ENCODE data around the gene RUVBL2.

RUVBL2 gene

GRCh38 chr19:49019242-49019932 is 25.7 kb downstream of the RUVBL2 start:
- Histone ChIP-seq H3K4me2 (ENCODE audit: low read length) (no peak overlapping the region), H3K4me3 (ENCODE audit: low read length) (no peak overlapping the region), H3K79me2 (ENCODE audit: low read length) (no peaks in the 10 kb centered on the region), H3K9ac (ENCODE audit: low read length) (no peak overlapping the region), H3K4me1 (ENCODE audit: low read length) (peaks cover 10% of the 10 kb centered on the region), H4K20me1 (ENCODE audit: insufficient read depth, low read length) (no peaks in the 10 kb centered on the region), H3K9me3 (ENCODE audit: insufficient read depth, low read length) (no peaks in the 10 kb centered on the region), H3K27me3 (ENCODE audit: low read depth, low read length) (no peaks in the 10 kb centered on the region), H3K36me3 (replicated peaks; ENCODE audit: low read depth, low read length) (peaks cover 14% of the 10 kb centered on the region), H3K27ac (ENCODE audit: low read length) (no peak overlapping the region), H2AFZ (ENCODE audit: low read depth, low read length) (no peak overlapping the region)
- TF ChIP-seq, protein P1, sequence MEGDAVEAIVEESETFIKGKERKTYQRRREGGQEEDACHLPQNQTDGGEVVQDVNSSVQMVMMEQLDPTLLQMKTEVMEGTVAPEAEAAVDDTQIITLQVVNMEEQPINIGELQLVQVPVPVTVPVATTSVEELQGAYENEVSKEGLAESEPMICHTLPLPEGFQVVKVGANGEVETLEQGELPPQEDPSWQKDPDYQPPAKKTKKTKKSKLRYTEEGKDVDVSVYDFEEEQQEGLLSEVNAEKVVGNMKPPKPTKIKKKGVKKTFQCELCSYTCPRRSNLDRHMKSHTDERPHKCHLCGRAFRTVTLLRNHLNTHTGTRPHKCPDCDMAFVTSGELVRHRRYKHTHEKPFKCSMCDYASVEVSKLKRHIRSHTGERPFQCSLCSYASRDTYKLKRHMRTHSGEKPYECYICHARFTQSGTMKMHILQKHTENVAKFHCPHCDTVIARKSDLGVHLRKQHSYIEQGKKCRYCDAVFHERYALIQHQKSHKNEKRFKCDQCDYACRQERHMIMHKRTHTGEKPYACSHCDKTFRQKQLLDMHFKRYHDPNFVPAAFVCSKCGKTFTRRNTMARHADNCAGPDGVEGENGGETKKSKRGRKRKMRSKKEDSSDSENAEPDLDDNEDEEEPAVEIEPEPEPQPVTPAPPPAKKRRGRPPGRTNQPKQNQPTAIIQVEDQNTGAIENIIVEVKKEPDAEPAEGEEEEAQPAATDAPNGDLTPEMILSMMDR (IDR thresholded peaks at IDR 0.05; ENCODE audit: low read depth, low read length): no peak
- TF ChIP-seq EZH2phosphoT487 (IDR thresholded peaks at IDR 0.05; ENCODE audit: low read depth): no peak

DNA sequence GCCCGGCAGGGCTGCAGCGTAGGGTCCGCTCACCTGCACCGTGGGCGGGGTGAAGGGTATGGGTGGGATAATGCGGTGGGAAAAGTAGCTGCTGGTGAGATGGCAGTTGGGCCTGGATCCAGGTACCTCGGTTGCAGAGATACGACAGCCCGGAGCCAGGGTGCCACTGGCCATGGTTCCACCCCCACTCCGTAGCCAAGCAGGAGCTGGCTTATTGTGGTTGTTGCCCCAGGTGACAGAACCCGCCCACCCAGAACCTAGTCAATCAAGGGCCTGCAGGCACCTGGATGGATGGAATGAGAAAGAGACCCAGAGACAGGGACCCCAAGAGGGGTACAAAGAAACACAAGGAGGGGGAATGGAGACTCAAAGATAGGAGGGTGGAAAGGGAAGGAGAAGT is 26.7 kb downstream of the RUVBL2 start:
- Histone ChIP-seq H3K36me3 (replicated peaks; ENCODE audit: low read depth, low read length) (peaks cover 9% of the 10 kb centered on the region), H3K27ac (ENCODE audit: low read length) (no peak overlapping the region), H3K9ac (ENCODE audit: low read length) (no peak overlapping the region), H2AFZ (ENCODE audit: low read depth, low read length) (no peak overlapping the region), H3K27me3 (ENCODE audit: low read depth, low read length) (no peaks in the 10 kb centered on the region), H3K9me3 (ENCODE audit: insufficient read depth, low read length) (no peaks in the 10 kb centered on the region), H3K4me2 (ENCODE audit: low read length) (peak overlapping the region; percentile 28; the same call in 1 of the 2 replicates), H3K79me2 (ENCODE audit: low read length) (no peaks in the 10 kb centered on the region), H3K4me1 (ENCODE audit: low read length) (peaks cover 10% of the 10 kb centered on the region), H4K20me1 (ENCODE audit: insufficient read depth, low read length) (no peaks in the 10 kb centered on the region), H3K4me3 (ENCODE audit: low read length) (no peak overlapping the region)
- TF ChIP-seq EZH2phosphoT487 (IDR thresholded peaks at IDR 0.05; ENCODE audit: low read depth): no peak
- TF ChIP-seq, protein P1 (IDR thresholded peaks at IDR 0.05; ENCODE audit: low read depth, low read length): no peak

DNA sequence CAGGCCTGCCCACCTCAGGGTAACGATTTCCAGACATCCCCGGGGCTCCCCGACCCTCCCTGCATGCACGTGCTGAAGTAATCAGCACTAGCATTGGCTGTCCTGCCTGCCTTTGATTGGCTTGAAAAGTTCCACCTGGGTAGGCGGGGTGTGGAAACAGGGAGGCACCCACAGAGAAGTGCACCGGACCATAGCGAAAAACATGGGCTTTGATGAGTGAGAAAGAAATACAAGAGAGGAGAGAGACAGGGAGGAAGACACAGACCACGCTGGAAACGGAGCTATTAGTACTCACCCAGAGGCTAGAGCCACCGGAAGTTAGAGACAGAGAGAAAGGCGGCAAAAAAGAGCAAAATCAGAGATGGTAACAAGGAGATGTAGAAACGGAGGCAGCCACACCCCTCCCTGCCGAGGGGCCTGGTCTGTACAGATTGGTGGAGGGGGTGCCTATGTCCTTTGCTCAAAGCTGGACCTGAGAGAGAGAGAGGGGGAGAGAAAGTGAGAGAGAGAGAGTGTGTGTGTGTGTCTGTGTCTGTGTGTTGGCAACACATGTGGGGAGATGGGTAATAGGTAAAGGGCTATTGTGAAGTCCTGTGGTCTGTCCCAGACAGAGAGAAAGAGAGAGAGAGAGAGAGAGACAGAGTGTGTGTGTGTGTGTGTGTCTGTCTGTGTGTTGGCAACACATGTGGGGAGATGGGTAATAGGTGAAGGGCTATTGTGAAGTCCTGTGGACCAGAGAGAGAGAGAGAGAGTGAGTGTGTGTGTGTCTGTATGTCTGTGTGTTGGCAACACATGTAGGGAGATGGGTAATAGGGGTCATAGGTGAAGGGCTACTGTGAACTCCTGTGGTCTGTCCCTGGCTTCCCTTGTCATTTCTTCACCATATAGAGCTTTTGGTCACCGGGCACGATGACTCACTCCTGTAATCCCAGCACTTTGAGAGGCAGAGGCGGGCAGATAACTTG is 27.5 kb downstream of the RUVBL2 start:
- peak overlapping the region; percentile 85 for H2AFZ ChIP-seq (ENCODE audit: low read depth, low read length)

More for the DNA sequence above, 27.5 kb downstream of the RUVBL2 start:
- Histone ChIP-seq H3K27ac (ENCODE audit: low read length) (no peak overlapping the region), H3K79me2 (ENCODE audit: low read length) (no peaks in the 10 kb centered on the region), H3K4me1 (ENCODE audit: low read length) (peaks cover 10% of the 10 kb centered on the region), H3K4me2 (ENCODE audit: low read length) (peak overlapping the region; percentile 28), H3K9me3 (ENCODE audit: insufficient read depth, low read length) (no peaks in the 10 kb centered on the region), H3K36me3 (replicated peaks; ENCODE audit: low read depth, low read length) (peaks cover 3% of the 10 kb centered on the region), H4K20me1 (ENCODE audit: insufficient read depth, low read length) (no peaks in the 10 kb centered on the region), H3K27me3 (ENCODE audit: low read depth, low read length) (no peaks in the 10 kb centered on the region), H3K9ac (ENCODE audit: low read length) (no peak overlapping the region), H3K4me3 (ENCODE audit: low read length) (peak overlapping the region; percentile 45)
- TF ChIP-seq, protein P1 (IDR thresholded peaks at IDR 0.05; ENCODE audit: low read depth, low read length): no peak
- no peak for TF ChIP-seq EZH2phosphoT487 (IDR thresholded peaks at IDR 0.05; ENCODE audit: low read depth)
